HG02798 (cell line): ENCODE data around the gene ARVCF.

Experiments
- ATAC-seq: cut with Tn5 transposase; IDR thresholded peaks from one replicate; pipeline ENCODE4 v1.9.1; 2021; ENCODE audit warnings: mild to moderate bottlenecking; ENCODE audit not compliant: unreplicated experiment, poor library complexity

Gene ARVCF

DNA sequence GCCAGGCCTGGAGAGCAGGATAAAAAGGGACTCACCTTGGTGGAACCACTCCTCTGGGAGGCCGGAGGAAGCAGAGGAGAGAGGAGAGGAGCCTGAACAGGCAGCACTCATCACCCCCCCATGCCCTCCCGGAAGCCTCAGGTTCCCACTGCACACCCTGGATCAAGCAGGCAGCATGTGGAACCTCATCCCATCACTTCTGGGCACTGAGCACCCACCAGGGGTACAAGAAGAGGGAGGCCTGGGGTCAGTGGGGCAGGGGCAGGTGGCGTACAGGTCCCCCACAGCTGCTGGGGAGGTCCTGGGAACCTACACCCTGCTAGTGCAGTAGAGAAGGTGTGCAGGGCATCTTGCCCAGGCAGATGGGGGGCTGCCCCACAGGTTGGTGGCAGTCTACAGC is 40.0 kb downstream of the ARVCF start:
- no peak for ATAC-seq

DNA sequence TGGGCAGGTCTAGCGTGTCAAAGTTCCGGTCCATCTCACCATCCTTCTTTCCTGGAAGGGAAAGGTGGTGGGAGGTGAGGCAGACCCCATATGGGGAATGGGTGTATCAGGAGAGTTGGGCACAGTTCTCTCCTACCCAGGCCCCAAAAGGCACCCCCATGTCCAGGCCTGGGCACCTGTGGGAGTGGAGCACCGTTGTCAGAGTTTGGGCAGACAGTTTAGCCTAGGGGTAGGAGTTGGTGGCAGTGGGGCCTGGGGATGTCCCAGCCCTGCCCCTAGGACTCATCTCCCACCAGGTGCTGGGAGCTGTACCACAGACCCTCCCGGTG is 41.0 kb downstream of the ARVCF start:
- no peak for ATAC-seq

DNA sequence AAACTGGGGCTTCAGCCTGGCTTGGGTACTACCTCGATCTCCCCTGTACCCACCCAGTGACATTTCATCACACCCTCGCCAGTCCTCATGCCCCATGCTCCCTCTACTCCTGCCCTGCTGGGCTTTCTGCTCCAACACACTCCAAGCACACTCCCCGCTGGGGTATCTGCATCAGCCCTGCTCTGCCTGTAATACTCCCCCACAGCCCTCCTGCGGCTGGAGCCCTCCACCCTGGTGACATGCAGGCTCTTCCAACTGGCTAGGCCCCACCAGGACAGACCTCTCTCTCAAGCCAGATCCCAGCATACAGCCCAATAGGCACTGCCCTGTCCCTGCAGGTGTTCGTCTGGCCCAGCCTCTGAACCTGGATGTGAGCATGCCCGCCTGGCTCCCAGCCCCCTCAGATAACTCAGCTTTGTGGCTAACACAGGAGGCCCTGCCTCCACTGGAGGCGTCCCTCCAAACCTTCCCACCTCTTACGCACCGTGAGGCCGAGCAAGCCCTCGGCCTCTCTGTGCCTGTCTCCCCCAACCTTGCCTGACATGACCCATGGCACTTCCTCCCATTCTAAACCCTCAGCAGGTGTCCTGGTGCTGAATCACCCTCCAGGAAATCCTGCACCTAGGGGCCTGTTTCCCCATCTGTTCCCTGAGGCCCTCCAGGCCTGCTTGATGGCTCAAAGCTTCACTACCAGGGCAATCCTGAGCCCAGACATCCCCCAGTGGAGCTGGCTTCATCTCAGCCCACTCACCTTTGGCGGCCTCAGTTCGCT is 41.5 kb downstream of the ARVCF start:
- ATAC-seq: no peak

DNA sequence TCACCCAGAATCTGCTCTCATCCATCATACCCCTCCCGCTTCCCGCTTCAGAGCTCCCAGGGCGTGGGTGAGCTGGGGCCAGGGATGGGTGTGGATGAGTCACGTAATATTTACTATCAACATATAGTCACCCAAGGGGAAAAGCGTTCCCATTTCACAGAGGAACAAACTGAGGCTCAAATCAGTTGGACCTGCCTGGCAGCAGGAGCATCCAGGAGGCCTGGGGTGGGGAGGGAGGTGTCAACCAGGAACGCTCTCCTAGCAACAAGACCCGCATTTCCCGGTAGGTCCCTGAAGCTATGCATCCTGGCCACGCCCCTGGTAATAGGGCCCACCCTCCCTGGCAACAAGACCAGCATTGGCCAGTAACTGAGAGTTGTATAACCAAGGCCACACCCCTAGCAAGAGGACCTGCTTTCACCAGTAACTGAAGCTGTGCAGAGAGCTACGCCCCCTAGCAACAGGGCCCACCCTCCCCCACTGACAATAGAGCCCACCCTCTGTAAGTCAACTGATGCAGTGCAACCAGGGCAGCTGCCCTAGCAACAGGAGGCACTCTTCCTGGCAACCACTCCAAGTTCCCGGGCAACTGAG is 42.3 kb downstream of the ARVCF start:
- no peak for ATAC-seq

DNA sequence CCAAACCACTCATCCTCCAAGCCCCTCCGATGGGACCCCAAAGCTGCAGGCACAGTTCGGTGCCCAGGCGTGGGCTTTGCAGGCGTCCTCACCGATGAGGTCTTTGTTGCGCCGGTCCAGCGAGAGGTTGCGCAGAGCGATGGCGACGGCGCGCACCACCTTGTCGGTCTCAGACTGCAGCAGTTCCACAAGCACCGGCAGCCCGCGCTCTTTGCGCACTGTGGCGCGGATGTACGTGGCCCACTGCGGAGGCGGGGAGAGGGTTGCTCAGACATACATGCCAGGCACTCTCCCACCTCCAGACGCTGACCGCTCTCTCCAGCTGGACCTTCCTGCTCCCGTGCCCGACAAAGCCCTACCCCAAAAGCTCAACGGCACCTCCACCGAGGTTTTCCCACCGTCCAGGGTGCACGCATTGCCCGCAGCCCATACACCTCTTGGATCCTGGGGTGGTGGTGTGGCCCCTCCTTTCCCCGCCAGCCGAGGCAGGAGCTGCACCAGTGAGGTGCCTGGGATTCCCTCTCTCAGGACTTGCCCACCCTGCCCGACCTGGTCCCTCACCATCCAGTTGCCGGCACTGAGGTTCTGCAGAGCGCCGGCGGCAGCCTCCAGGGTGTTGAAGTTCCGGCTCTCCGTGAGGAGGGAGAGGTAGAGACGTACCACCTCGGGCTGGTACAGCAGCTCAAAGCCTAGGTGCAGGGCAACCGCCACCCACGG is 42.9 kb downstream of the ARVCF start:
- no peak for ATAC-seq

DNA sequence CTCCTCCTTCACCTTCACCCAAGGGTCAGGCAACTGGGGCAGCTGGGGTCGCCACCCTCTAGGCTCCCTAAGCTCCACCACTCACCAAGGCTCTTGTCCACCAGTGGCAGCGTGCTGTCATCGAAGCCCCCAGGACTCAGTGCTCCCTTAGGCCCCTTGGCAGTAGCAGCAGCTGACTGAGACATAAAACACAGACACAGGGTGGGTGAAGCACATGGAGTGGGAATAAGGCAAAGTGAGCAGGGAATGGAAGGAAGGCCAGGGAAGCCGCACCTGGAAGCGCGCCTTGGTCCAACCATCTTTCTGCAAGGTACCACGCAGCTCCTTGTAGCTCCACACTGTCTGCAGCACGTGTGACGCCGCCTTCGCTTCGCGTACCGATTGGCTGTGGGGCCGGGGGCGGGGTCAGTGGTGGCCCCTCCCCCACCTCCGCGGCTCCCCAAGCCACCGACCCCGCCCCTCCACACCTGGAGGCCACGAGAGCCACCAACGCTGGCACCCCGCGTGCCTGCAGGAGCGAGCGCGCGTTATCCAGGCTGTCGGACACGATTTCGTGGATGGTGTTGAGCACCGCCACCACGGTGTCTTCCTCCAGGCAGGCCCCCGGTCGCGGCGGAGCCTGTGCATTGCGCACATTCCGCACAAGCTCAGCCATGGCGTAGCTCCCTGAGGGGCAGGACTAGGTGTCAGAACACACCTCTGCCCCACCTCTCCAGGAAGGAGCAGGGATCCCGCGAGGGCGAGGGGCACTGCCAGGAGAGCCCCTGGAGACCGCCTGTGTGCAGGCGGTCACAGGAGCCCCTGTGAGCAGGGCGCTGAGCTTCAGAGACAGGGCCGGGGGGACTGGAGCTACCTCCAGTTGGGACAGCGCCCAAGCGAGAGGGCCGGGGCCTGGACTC is 43.7 kb downstream of the ARVCF start:
- ATAC-seq: no peak

DNA sequence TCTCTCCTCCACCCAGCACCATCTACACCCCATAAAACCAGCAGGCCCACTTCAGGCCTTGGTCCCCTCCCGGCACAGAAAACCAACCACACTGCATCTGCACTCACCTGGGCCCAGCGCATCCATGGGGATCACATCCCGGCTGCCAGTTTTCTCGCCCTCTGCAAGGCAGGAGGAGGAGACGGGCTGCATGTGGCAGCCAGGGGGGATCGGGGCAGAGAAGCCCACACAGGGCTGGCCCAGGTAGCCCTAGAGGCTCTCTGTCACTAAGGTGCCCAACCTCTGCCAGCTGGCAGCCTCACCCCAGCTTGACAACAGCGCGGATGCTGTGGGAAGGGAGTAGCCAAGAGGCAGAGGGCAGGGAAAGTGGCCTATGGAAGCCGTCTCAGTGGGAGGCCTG is 44.4 kb downstream of the ARVCF start:
- ATAC-seq: no peak

DNA sequence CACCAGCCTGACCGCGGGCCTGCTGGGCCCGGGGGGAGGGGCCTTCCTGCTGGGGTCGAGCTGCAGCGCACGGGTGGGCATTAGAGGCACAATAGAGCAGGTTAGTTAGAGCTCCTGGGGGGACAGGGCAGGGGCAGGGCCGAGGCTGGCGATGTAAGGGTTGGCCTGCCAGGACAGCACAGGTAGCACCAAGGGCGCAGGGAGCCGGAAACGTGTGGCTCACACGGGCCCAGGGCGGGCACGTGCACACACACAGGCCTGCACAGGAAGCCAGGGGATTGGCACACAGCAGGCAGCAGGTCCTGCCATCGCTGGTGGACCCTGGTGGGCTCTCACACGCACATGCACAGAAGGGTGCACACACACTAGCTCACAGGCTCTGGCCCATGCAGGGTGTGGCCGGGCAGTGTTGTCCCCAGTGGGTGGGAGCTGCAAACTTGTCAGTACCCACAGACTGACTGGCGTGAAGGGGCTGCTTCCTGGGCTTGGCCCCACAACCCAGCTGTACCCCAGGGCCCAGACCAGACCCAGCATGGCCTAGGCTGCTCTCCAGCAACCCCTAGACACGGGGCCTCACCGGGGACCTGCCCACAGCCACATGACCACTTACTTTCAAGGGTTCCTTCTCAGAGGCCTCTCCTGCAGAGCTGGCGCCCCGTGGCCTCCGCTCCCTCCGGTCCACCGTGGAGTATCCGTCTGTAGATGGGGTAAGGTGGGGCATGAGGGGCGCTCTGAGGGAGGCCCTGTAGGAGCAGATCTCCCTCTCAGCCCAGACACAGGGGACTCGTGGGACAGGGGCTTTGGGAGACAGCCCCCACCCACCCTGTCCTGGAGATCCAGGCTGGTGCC is 45.1 kb downstream of the ARVCF start:
- no peak for ATAC-seq

DNA sequence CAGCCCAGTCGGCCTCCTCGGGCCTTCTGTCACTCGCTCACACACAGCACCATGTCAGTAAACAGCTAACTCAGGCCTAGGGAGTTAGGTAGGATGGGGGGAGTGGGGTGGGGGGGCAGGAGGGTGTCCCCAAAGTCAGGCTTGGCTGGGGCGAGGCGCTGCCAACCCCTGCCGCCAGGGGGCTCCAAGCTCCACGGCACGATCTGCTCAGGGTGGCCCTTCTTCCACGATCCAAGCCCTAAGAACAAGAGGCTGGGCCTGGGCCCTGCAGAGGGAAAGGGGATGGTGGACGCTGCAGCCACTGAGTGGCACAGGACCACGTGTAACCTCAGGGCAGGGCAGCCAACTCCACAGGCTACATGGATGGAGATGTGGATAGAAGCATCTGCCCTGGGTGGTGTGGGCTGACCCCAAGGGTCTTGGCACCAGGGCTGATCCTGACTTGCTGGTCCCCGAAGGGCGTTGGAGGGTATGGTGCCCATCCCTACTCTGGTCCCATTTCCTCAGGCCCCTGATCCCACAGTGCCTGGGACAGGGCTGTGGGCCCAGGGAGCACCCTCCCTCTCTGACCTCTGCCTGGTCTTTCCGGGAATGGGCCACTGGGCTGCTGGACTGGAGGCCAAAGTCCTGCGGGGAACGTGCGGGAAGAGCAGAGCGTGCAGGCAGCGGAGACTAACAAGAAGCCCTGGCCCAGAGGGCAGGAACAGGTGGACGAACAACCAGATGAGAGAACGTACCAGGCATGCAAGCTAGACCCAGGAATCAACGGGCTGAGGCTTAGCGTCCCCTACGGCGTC is 45.9 kb downstream of the ARVCF start:
- ATAC-seq: no peak

DNA sequence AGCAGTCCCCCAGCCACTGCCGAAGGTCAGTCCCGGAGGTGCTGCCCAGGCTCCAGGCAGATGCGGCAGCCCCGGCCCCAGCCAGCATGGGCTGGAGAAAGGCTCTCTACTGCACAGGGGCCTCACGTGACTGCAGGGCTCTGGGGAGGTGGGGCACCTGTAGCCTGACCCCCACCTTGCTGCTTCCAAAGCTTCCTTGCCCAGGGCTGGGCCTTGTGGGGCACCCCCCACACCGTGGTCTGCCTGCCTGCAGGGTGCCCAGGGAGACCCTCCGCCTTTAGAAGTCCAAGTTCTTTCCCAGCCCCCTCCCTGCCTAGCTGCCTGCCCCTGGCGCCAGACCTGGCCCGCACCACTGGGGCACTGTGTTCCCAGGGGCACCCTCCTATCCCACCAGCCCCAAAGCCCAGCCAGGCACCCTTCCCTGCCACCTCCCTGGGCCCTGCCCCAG is 46.6 kb downstream of the ARVCF start:
- no peak for ATAC-seq

DNA sequence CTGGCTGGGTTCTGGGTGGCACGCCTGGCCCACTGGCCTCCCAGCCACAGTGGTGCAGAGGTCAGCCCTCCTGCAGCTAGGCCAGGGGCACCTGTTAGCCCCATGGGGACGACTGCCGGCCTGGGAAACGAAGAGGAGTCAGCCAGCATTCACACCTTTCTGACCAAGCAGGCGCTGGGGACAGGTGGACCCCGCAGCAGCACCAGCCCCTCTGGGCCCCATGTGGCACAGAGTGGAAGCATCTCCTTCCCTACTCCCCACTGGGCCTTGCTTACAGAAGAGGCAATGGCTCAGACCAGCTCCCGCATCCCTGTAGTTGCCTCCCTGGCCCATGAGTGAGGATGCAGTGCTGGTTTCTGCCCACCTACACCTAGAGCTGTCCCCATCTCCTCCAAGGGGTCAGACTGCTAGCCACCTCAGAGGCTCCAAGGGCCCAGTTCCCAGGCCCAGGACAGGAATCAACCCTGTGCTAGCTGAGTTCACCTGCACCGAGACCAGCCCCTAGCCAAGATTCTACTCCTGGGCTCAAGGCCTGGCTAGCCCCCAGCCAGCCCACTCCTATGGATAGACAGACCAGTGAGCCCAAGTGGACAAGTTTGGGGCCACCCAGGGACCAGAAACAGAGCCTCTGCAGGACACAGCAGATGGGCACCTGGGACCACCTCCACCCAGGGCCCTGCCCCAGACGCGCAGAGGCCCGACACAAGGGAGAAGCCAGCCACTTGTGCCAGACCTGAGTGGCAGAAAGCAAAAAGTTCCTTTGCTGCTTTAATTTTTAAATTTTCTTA is 47.3 kb downstream of the ARVCF start:
- ATAC-seq: no peak

DNA sequence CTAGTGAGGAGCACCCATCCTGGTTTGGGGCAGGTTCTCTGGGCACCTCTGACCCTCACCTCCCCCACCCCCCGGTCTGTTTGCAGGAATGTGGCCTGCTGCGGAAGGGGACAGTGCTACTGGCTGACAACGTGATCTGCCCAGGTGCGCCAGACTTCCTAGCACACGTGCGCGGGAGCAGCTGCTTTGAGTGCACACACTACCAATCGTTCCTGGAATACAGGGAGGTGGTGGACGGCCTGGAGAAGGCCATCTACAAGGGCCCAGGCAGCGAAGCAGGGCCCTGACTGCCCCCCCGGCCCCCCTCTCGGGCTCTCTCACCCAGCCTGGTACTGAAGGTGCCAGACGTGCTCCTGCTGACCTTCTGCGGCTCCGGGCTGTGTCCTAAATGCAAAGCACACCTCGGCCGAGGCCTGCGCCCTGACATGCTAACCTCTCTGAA is 48.2 kb downstream of the ARVCF start:
- no peak for ATAC-seq

DNA sequence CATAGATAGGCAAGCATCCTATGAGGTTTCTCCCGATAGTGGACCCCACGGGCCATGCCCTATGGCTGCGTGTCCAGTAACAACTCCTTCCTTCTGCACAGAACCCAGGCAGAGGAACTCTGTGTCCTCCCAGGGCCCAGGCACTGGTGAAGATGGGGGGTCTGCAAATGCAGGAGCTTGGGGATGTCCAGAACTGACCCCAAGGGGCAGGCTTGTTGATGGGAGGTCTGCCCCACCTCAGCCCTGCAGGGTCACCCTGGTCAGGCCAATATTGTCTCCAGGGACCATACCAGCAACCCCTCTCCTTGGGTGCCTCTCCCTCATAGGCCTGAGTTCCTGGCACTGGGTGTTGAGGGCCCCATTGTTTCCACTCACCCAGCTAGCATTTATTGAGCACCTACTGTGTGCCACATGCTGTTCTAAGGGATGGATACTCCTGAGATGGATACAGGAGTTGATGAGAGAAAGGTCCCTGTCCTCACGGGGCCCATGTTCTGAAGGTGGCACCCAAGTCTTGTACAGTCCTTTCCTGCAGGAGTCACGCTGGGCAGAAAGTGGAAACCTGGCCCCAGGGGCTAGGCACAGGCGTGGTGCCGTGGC is 48.7 kb downstream of the ARVCF start:
- ATAC-seq: no peak

DNA sequence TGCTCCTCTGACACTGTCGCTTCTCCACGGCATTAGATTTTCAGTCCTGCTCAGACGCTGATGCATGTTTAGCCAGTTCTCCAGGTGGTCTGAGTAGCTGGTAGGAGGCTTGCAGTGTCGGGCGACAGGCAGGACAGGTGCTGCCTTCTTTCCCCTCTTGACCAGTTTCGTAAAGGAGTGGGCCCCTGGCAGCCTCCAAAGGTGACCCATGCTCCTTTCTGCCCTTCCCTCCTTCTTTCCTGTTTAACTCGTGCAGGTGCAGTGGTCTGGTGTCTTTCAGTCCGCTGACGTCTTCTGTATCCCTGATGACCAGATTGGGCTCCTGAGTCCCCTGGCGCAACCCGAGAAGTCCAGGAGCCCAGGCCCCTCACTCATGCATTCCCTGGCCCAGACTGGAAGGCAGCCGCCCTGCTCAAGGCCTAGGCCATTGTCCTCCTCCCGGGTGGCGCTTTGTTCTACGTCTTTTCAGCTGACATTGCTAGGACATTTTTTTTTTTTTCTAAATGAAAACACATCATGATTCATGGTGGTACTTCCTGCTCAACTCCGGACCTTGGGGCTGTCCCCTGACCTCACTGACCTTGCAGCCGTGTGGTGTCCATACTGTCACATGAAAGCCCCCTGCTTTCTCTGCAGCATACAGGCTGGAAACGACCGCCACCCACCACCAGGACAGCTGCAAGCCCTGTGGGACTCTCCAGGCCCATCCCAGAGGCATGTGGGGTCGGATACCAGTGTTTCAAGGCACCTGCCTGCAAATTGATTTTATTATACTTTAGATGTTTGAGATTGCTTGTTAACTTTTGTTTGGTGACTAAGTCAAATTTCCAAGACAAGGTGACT is 49.5 kb downstream of the ARVCF start:
- ATAC-seq: no peak

DNA sequence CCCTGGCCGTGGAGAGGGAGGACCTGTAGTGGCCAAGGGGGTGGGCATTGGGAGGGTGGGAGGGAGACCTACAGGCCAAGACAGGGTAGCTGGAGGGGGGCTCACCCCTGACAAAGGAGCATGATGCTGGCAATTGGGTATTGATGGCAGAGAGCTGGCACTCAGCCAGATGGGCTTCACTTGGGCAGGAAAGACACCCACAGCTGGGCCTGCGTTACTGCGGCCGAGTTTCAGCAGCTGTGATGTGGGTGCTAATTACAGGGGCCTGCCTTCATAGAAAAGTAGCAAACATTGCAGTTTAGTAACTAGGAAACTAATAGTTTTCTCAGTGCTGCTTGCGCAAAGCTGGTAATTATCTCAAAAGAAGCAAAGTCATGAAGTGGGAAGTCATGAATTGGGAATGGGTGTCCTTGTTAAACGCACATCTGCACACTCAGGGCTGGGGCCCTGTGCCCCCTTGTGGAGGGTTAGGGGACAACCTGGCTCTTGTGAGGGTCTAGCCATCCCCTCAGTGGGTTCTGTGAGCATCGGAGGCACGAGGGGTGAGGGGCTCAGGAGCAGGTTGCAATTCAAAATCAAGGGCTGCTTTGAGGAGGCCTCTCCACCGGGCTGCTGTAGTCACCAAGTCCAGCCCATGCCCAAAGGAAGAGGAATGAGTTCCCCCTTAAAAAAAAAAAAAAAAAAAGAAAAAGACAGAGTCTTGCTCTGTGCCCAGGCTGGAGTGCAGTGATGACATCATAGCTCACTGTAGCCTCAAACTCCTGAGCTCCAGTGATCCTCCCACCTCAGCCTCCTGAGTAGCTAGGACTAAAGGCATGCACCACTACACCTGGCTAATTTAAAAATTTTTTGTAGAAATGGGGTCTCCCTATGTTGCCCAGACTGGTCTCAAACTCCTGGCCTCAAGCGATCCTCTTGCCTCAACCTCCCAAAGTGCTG is 50.6 kb downstream of the ARVCF start:
- no peak for ATAC-seq
